T-helper 2 cell treated with Interferon-gamma antibody and Interleukin-4, amounts not matched to agents 5 μg/mL and 100 μg/mL, for 36 hours (primary cell): ENCODE data around the gene MYL5.
A peak's percentile ranks its signal among the peaks of the same experiment; 100 is the strongest.

Source experiments
- DNase-seq: peaks from one replicate; pipeline ENCODE4 v3.0.0; 2021; ENCODE audit warnings: low spot score
- H3K27ac Mint-ChIP-seq: one replicate; pipeline ENCODE4 v1.8.0; 2021; ENCODE audit warnings: mild to moderate bottlenecking, mixed read lengths
- H3K27me3 Mint-ChIP-seq: one replicate; pipeline ENCODE4 v1.8.0; 2021; ENCODE audit warnings: low read depth, mixed read lengths
- H3K36me3 Mint-ChIP-seq: one replicate; pipeline ENCODE4 v1.8.0; 2021; ENCODE audit warnings: low read depth, mixed read lengths
- H3K4me1 Mint-ChIP-seq: one replicate; pipeline ENCODE4 v1.8.0; 2021; ENCODE audit warnings: low read depth, mixed read lengths
- H3K4me3 Mint-ChIP-seq: one replicate; pipeline ENCODE4 v1.8.0; 2022; ENCODE audit warnings: mild to moderate bottlenecking, moderate library complexity, mixed read lengths
- H3K9me3 Mint-ChIP-seq: one replicate; pipeline ENCODE4 v1.8.0; 2021; ENCODE audit warnings: mixed read lengths

The MYL5 gene

DNA sequence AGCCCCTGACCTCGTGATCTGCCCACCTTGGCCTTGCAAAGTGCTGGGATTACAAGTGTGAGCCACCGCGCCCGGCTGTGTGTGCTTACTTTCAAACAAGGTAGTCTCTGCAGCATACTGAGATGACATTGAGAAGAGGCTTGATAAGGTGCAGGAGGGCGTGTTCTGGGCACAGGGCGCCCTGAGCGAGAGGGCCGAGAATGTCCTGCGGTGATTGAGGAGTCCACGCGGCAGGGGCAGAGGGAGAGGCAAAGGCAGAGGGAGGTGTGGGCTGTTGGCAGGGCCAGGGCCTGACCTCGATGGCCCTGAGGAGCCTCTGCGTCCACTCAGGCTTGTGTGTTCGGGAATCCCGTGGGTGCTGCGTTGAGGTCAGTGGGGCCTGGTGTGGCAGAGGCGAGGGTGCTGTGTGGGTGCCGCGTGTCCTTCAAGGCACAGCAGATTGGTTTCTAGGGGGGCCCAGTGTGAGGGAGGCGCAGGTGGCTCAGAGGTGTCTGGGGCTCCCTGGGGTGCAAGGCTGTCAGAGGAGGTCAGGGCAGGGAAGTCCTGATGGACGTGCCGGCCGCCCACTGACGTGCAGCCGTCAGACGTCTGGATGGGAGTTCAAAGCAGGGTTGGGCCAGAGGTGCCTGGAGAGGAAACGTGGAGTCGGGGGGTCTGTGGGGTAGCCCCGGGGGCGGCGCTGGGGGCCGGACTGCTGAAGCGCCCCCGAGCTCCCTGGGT lies 43.4 kb downstream of the MYL5 start:
- Mint-ChIP-seq H3K27ac (no peak overlapping the region), H3K36me3 (peaks cover 22% of the 10 kb centered on the region)

DNA sequence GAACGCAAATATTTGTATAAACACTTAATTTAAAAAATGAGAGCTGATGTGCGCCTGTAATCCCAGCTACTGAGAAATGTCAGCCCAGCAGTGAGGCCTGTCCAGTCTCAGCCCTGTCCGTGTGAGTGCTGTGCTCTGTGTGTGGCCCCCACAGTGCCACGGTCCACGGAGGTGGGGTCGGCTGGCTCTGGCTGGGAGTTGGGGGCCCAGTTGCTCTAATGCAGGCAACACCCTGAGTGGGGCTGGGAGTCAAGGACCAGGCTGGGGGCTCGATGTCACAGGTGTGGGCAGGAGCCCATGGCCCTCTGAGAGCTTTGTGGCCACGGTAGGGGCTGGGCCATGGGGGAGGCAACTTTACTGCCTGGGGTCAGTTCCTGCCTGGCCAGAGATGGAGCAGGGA lies 44.1 kb downstream of the MYL5 start:
- peaks cover 29% of the 10 kb centered on the region for H3K36me3 Mint-ChIP-seq
- DNase-seq, result no peak
- no peak overlapping the region for H3K27ac Mint-ChIP-seq
- no peak overlapping the region for H3K4me3 Mint-ChIP-seq
- H3K4me1 Mint-ChIP-seq, result peaks cover 2% of the 10 kb centered on the region
- no peaks in the 10 kb centered on the region for H3K9me3 Mint-ChIP-seq
- no peaks in the 10 kb centered on the region for H3K27me3 Mint-ChIP-seq

More for the DNA sequence above, 43.4 kb downstream of the MYL5 start:
- Mint-ChIP-seq H3K4me1 (peaks cover 2% of the 10 kb centered on the region), H3K9me3 (no peaks in the 10 kb centered on the region), H3K4me3 (no peak overlapping the region), H3K27me3 (no peaks in the 10 kb centered on the region)
- no peak for DNase-seq

DNA sequence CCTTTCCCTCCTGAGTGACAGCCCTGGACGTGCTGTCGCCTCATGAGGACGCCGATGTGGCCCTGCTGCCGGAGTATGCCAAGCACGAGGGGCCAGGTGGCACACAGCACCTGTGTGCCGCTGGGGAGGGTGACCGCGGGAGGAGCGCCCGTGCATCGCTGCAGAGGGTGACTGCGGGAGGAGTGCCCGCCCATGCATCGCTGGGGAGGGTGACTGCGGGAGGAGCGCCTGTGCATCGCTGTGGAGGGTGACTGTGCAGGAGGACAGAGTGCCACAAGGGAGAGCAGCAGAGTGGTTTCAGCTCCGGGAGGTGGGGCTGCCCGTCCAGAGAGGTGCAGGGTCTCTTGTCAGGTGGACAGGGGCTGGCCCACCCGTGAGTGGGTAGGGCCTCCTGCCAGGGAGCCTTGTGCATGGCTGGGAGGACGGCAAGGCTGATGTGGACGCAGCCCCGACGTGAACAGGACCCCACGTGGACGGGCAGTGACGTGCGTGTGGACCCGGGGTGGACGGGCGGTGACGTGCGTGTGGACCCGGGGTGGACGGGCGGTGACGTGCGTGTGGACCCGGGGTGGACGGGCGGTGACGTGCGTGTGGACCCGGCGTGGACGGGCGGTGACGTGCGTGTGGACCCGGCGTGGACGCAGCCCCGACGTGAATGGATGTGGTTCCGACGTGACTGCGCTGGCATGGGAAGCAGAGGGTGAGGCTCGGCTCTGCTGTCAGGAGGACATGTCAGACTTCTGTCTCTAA lies 45.9 kb downstream of the MYL5 start:
- Mint-ChIP-seq H3K9me3 (no peaks in the 10 kb centered on the region), H3K36me3 (peaks cover 30% of the 10 kb centered on the region), H3K27ac (no peak overlapping the region), H3K4me1 (peaks cover 2% of the 10 kb centered on the region), H3K27me3 (no peaks in the 10 kb centered on the region), H3K4me3 (no peak overlapping the region)
- DNase-seq, result no peak

DNA sequence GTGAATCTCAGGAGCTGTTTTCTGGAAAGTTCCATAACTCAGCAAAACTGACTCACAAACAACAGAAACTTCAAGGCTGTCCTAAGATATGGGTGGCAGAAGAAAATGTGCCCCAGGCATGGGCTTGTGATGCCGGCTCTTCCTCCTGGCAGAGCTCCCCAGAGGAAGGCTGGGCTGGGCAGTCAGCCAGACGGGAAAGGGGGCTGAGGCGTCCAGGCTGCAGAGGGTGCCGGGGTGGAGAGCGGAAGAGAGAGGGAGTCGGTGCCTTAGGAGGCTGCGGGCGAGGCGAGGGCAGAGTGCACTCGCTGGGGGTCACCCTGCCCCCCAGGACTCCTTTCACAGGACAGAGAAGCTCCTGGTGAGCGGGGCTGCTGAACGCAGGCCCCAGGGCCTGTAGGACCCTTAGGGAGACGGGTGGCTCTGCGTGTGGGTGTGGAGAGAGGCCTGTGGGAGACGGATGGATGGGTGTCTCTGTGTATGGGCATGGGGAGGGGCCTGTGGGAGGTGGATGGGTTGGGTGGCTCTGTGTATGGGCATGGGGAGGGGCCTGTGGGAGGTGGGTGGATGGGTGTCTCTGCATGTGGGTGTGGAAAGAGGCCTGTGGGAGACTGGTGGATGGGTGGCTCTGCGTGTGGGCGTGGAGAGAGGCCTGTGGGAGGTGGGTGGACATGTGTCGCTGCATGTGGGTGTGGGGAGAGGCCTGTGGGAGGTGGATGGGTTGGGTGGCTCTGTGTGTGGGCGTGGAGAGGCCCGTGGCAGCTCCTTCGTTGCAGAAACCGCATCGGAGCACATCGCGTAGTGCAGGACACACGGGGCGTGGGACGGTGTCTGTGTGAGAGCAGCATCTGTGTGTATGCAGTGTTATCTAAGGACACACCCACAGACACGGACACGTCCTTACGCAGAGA lies 47.2 kb downstream of the MYL5 start:
- no peak for DNase-seq
- Mint-ChIP-seq H3K4me3 (no peak overlapping the region), H3K36me3 (peaks cover 30% of the 10 kb centered on the region), H3K27ac (peak overlapping the region; percentile 26), H3K9me3 (no peaks in the 10 kb centered on the region), H3K27me3 (no peaks in the 10 kb centered on the region), H3K4me1 (peaks cover 2% of the 10 kb centered on the region)

DNA sequence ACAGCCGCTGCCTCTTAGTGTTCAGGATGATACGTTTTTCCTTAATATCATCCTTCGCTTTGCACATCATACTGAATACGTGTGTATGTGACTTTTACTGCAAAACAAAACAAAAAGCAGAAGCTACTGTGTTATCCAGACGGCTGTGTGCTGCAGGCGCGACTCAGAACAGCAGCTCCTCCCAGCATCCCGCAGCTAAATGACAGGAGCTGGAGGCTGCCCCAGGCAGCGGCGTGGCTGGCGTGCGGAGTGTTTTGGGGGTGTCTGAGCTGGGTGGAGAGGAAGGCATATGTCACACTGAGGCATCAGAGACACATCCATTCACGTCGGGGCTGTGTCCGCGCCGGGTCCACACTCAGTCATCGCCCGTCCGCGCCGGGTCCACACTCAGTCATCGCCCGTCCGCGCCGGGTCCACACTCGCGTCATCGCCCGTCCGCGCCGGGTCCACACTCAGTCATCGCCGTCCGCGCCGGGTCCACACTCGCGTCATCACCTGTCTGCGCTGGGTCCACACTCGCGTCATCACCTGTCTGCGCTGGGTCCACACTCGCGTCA lies 47.9 kb downstream of the MYL5 start:
- no peaks in the 10 kb centered on the region for H3K4me1 Mint-ChIP-seq
- no peak for DNase-seq
- H3K36me3 Mint-ChIP-seq, result peaks cover 30% of the 10 kb centered on the region
- H3K4me3 Mint-ChIP-seq, result no peak overlapping the region
- no peaks in the 10 kb centered on the region for H3K9me3 Mint-ChIP-seq
- H3K27ac Mint-ChIP-seq, result no peak overlapping the region
- H3K27me3 Mint-ChIP-seq, result no peaks in the 10 kb centered on the region

DNA sequence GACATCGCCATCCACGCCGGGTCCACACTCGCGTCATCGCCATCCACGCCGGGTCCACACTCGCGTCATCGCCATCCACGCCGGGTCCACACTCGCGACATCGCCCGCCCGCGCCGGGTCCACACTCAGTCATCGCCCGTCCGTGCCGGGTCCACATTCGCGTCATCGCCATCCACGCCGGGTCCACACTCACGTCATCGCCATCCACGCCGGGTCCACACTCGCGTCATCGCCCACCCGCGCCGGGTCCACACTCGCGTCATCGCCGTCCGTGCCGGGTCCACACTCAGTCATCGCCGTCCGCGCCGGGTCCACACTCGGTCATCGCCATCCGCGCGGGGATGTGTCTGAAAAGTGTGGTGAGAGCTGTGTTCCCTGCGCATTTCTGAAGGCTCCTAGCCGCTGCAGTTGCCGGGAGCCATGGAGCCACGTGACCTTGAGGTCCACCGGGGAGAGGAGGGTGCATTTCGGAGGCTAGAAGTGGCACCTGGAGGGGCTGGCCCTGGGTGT lies 48.6 kb downstream of the MYL5 start:
- Mint-ChIP-seq H3K27me3 (no peaks in the 10 kb centered on the region), H3K4me1 (no peaks in the 10 kb centered on the region), H3K4me3 (no peak overlapping the region), H3K27ac (no peak overlapping the region), H3K36me3 (peaks cover 30% of the 10 kb centered on the region), H3K9me3 (no peaks in the 10 kb centered on the region)
- DNase-seq, result no peak

DNA sequence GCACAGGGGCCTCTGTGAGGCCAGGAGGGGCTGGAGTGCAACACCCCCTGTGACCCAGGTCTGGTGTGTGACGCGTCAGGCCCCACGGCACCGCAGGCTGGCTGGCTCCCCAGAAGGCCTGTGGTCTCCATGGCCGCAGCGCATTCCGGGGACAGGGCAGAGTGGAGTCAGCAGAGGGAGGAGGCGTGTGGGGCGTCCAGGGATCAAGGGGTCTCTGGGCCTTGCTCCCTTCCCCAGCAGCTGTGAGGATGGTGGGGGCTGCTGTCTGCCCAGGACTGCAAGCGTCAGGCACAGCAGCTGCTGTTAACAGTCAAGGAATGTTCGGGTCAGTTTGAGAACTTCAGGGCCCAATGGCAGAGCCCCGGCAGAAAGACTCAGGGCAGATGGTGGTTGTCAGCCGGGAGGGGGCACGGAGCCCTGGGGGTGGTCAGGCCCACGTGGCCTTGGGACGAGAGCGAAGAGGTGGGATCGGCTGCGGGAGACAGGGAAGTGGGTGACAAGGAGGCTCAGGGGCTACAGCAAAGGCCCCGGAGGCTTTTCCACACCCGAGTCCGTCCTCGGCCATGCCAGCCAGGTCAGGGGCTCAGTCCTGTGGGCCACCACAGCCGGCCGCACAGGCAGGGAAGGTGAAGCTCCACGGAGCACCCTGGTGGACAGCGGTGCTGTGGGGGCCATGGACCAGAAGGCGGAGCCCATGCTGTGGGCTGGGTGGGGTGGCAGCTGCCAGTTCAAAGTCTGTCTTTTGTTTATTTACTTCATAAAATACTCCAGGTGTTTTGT lies 49.6 kb downstream of the MYL5 start:
- no peaks in the 10 kb centered on the region for H3K27me3 Mint-ChIP-seq
- peaks cover 30% of the 10 kb centered on the region for H3K36me3 Mint-ChIP-seq
- no peaks in the 10 kb centered on the region for H3K9me3 Mint-ChIP-seq
- DNase-seq, result no peak
- no peaks in the 10 kb centered on the region for H3K4me1 Mint-ChIP-seq
- no peak overlapping the region for H3K27ac Mint-ChIP-seq
- H3K4me3 Mint-ChIP-seq, result no peak overlapping the region

DNA sequence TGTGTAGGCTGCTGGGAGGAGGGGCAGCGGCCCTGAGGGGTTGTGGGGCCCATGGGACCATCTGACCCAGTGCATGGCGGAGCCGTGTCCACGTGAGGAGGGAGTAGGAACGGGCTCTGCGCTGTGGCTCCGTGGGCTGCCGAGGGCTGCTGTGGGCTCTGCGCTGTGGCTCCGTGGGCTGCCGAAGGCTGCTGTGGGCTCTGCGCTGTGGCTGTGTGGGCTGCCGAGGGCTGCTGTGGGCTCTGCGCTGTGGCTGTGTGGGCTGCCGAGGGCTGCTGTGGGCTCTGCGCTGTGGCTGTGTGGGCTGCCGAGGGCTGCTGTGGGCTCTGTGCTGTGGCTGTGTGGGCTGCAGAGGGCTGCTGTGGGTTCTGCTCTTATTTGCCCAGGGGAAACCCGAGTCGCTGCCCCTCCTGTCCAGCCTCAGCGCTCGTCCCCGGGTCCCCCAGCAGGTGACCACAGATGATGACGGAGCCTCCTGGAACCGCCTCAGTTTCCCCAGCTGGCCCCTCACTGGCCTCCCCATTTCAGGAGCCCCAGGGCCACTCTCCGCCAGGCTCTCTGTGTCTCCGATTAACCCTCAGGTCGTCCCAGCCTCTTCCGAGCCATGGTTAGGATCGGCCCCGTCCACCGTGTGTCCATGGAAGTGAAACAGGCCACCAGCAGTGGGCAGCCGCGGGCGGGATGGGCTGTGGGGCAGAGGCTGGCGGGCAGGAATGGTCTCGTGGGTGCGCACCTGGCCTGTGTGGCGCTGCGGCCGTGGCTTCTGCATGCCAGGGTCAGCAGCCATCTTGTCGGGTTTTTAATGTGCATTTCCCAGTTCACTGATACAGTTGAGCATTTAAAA lies 51.3 kb downstream of the MYL5 start:
- H3K27ac Mint-ChIP-seq, result no peak overlapping the region
- no peaks in the 10 kb centered on the region for H3K9me3 Mint-ChIP-seq
- DNase-seq, result no peak
- no peak overlapping the region for H3K4me3 Mint-ChIP-seq
- H3K27me3 Mint-ChIP-seq, result no peaks in the 10 kb centered on the region
- H3K4me1 Mint-ChIP-seq, result no peaks in the 10 kb centered on the region
- peaks cover 26% of the 10 kb centered on the region for H3K36me3 Mint-ChIP-seq

DNA sequence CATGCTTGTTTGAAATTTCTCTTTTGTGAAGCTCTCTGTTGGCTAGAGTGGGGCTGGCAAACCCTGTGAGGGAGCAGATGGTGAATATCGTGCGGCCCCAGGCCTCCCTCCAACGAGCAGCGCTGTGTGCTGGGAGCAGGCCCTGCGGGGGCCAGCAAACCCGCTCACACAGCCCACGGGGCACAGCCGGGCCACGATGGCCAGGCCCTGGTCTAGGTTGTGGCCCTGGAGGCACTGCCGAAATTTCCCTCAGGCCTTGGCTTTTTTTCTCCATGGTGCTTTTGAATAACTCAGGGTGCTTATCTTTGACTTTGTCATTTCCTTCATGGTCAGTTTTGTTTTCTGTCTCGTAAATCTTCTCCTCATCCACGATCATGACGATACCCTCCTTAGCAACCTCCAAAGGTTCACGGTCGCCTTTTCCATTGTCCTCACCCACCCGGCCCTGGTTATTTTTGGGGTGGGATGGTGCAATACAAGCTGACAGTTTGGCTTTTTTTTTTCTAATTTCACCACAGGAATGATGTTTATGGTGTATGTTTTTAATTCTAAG lies 52.0 kb downstream of the MYL5 start:
- Mint-ChIP-seq H3K27me3 (no peaks in the 10 kb centered on the region), H3K4me1 (no peaks in the 10 kb centered on the region), H3K4me3 (no peak overlapping the region), H3K27ac (no peak overlapping the region), H3K9me3 (no peaks in the 10 kb centered on the region), H3K36me3 (peaks cover 28% of the 10 kb centered on the region)
- DNase-seq, result no peak

DNA sequence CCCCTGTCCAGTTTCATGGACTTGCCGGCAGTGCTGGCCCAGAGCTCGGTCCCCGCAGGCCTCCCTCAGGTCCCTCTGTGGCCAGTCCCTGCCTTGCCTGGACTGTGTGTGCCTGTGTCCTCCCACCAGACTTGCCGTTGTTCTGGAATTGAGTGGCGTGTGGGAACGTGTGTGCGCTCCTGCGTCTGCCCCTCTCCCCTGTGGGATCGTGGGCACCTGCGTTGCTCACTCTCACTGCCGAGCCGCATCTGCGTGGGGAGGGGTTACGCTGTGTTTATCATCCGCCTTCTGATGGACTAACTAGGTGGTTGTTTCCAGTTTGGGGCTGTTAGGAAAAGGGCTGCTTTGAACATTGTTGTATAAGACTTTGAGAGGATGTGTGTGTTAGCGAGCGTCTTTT lies 52.5 kb downstream of the MYL5 start:
- H3K4me3 Mint-ChIP-seq, result no peak overlapping the region
- no peak for DNase-seq
- H3K27ac Mint-ChIP-seq, result no peak overlapping the region
- H3K27me3 Mint-ChIP-seq, result no peaks in the 10 kb centered on the region
- H3K36me3 Mint-ChIP-seq, result peaks cover 22% of the 10 kb centered on the region
- no peaks in the 10 kb centered on the region for H3K9me3 Mint-ChIP-seq
- H3K4me1 Mint-ChIP-seq, result no peaks in the 10 kb centered on the region

DNA sequence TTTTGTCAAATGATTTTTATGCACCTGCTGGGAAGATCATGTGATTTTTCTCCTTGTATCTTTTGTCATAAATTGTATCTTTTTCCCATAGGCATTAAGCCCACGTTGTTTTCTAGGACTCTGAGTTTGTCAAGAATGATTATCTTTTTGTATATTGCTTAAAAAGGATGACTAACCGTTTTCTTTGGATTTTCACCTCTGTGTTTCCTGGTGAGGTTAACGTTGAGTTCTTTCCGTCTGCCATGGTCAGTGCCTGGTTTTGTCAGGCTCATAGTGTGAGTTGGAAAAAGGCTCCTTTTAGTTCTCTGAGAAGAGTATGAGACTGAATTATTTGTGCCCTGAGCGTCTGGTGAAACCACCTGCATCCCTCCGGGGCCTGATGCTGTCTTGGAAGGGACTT lies 53.2 kb downstream of the MYL5 start:
- H3K27me3 Mint-ChIP-seq, result no peaks in the 10 kb centered on the region
- no peaks in the 10 kb centered on the region for H3K9me3 Mint-ChIP-seq
- H3K36me3 Mint-ChIP-seq, result peaks cover 18% of the 10 kb centered on the region
- H3K27ac Mint-ChIP-seq, result no peak overlapping the region
- H3K4me3 Mint-ChIP-seq, result no peak overlapping the region
- DNase-seq, result no peak
- no peaks in the 10 kb centered on the region for H3K4me1 Mint-ChIP-seq
